ENCODE results near the gene ALOX5AP.

DNA sequence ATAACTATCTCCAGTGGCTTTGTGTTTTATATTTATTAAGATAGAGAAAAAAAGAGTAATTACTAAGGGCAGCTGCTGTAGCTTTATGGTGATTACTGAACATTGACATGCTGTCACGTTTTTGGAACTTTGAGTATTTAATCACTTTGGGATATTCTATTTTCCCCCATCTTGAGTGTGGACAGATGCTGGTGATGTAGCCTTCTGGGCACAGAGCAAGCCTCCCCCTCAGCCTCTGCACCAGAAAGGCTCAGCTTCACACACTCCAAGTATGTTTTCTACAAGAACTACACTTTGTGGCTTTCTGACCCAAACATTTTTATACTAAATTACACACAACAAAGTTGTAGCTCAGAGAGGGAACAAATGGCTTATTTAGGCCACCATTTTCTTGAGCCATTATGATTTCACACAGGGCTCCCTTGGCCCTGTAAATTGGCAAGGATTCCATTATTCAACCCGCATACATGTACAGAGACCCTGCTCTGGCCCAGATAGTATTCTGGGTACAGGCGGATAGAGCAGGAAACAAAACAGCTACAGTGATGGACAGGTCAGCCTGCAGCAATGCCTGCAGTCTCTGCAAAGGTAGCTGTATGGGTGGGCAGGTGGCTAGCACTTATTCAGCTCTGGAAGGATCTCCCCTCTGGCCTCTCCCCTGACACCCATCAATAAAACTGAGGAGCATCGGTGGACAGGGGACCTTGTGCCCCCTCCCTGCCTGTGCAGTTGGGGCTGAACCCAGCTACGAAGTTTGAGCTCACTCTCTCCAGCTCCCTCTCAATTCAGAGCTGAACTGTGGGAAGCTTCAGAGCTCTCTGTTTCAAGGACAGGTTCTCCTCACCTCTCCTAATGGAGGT lies 1.3 kb downstream of the ALOX5AP start:
- no peak for TF ChIP-seq POLR2A (IDR thresholded peaks at IDR 0.05)
- TF ChIP-seq, protein P1, sequence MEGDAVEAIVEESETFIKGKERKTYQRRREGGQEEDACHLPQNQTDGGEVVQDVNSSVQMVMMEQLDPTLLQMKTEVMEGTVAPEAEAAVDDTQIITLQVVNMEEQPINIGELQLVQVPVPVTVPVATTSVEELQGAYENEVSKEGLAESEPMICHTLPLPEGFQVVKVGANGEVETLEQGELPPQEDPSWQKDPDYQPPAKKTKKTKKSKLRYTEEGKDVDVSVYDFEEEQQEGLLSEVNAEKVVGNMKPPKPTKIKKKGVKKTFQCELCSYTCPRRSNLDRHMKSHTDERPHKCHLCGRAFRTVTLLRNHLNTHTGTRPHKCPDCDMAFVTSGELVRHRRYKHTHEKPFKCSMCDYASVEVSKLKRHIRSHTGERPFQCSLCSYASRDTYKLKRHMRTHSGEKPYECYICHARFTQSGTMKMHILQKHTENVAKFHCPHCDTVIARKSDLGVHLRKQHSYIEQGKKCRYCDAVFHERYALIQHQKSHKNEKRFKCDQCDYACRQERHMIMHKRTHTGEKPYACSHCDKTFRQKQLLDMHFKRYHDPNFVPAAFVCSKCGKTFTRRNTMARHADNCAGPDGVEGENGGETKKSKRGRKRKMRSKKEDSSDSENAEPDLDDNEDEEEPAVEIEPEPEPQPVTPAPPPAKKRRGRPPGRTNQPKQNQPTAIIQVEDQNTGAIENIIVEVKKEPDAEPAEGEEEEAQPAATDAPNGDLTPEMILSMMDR (IDR thresholded peaks at IDR 0.05), result no peak

Data from right lobe of liver (tissue), 4 donors.